GM19025 (cell line): ENCODE measurements around the gene TMEM258.

Experiments used
- ATAC-seq: cut with Tn5 transposase; IDR thresholded peaks from one replicate; pipeline ENCODE4 v1.9.1; 2021; ENCODE audit warnings: mild to moderate bottlenecking, low read depth, moderate library complexity; ENCODE audit not compliant: unreplicated experiment

Gene TMEM258

GRCh38 chr11:61777234-61778090 lies 14.9 kb downstream of the TMEM258 start:
- ATAC-seq = no peak

GRCh38 chr11:61776561-61777075 lies 15.8 kb downstream of the TMEM258 start:
- no peak for ATAC-seq

GRCh38 chr11:61775606-61776554 lies 16.5 kb downstream of the TMEM258 start:
- no peak for ATAC-seq

- no peak for ATAC-seq
Observed at GRCh38 chr11:61775106-61775505, 17.3 kb downstream of the TMEM258 start.

- ATAC-seq = no peak
Observed at GRCh38 chr11:61774411-61774810, 18.0 kb downstream of the TMEM258 start.

GRCh38 chr11:61773809-61774208 lies 18.6 kb downstream of the TMEM258 start:
- no peak for ATAC-seq

GRCh38 chr11:61773356-61773755 lies 19.0 kb downstream of the TMEM258 start:
- ATAC-seq = no peak

GRCh38 chr11:61771985-61772455 lies 20.4 kb downstream of the TMEM258 start:
- ATAC-seq = no peak

- no peak for ATAC-seq
Observed at GRCh38 chr11:61771195-61771894, 21.1 kb downstream of the TMEM258 start.

GRCh38 chr11:61769946-61770683 lies 22.3 kb downstream of the TMEM258 start:
- no peak for ATAC-seq

GRCh38 chr11:61769169-61769920 lies 23.1 kb downstream of the TMEM258 start:
- ATAC-seq = no peak

- no peak for ATAC-seq
Observed at GRCh38 chr11:61768376-61769076, 23.9 kb downstream of the TMEM258 start.

GRCh38 chr11:61766353-61766841 lies 26.0 kb downstream of the TMEM258 start:
- ATAC-seq = no peak

- no peak for ATAC-seq
Observed at GRCh38 chr11:61765550-61766253, 26.7 kb downstream of the TMEM258 start.

- no peak for ATAC-seq
Observed at GRCh38 chr11:61764606-61765260, 27.7 kb downstream of the TMEM258 start.

- no peak for ATAC-seq
Observed at GRCh38 chr11:61763930-61764605, 28.3 kb downstream of the TMEM258 start.
